Nephron (organoid): Measurements from ENCODE around the gene EIF5B.
A peak's percentile ranks its signal among the peaks of the same experiment; 100 is the strongest.

Source experiments
- H3K27ac Mint-ChIP-seq, 3 experiments: 2 replicates each; pipeline ENCODE4 v1.8.0; 2020; ENCODE audit warnings: mixed read lengths in 3 of 3, mild to moderate bottlenecking in 2 of 3, moderate library complexity in 1 of 3
- H3K27me3 Mint-ChIP-seq: 2 replicates; pipeline ENCODE4 v1.8.0; 2021; ENCODE audit warnings: low read depth, mild to moderate bottlenecking, moderate library complexity, mixed read lengths
- H3K36me3 Mint-ChIP-seq: 2 replicates; pipeline ENCODE4 v1.8.0; 2020; ENCODE audit warnings: low read depth, mixed read lengths
- H3K4me1 Mint-ChIP-seq: 2 replicates; pipeline ENCODE4 v1.8.0; 2020; ENCODE audit warnings: mixed read lengths
- H3K4me3 Mint-ChIP-seq, 3 experiments: 2 replicates each; pipeline ENCODE4 v1.8.0; 2020; ENCODE audit warnings: mild to moderate bottlenecking in 3 of 3, mixed read lengths in 3 of 3, moderate library complexity in 2 of 3
- H3K9me3 Mint-ChIP-seq: 2 replicates; pipeline ENCODE4 v1.8.0; 2020; ENCODE audit warnings: mixed read lengths
- TF ChIP-seq, protein P1 (sequence below), 3 experiments: fragments of 200-600 bp; sonication (generic); IDR thresholded peaks; one replicate each; pipeline ENCODE4 v1.5.0; 2021; ENCODE audit warnings: antibody characterized with exemption in 3 of 3; ENCODE audit not compliant: unreplicated experiment in 3 of 3

EIF5B gene

DNA sequence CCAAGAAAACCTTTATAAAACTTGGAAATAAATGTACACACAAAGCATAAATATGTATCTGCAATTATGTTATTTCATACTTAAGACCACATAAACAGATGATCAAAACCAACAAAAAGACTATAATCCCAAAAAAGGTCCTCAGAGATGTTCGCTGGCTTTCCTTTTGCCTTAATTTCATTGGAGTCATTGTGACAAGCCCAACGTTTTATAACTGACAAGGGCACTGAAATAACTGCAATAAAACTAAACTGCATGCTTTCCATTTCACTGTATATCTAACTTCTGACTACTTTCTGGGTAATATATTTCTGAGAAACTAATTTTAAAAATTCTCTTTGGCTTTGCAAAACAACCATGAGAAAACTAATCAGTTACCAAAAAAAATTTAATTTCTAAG, 96.2 kb downstream of the EIF5B start:
- Mint-ChIP-seq H3K27me3 (no peaks in the 10 kb centered on the region), H3K27ac (no peak overlapping the region), H3K9me3 (no peaks in the 10 kb centered on the region), H3K4me1 (peaks cover 15% of the 10 kb centered on the region), H3K4me3 (no peak overlapping the region), H3K36me3 (peaks cover 44% of the 10 kb centered on the region)
- TF ChIP-seq, protein P1, sequence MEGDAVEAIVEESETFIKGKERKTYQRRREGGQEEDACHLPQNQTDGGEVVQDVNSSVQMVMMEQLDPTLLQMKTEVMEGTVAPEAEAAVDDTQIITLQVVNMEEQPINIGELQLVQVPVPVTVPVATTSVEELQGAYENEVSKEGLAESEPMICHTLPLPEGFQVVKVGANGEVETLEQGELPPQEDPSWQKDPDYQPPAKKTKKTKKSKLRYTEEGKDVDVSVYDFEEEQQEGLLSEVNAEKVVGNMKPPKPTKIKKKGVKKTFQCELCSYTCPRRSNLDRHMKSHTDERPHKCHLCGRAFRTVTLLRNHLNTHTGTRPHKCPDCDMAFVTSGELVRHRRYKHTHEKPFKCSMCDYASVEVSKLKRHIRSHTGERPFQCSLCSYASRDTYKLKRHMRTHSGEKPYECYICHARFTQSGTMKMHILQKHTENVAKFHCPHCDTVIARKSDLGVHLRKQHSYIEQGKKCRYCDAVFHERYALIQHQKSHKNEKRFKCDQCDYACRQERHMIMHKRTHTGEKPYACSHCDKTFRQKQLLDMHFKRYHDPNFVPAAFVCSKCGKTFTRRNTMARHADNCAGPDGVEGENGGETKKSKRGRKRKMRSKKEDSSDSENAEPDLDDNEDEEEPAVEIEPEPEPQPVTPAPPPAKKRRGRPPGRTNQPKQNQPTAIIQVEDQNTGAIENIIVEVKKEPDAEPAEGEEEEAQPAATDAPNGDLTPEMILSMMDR (IDR thresholded peaks at IDR 0.05; ENCODE audit: unreplicated experiment in 3 of 3) = no peak

DNA sequence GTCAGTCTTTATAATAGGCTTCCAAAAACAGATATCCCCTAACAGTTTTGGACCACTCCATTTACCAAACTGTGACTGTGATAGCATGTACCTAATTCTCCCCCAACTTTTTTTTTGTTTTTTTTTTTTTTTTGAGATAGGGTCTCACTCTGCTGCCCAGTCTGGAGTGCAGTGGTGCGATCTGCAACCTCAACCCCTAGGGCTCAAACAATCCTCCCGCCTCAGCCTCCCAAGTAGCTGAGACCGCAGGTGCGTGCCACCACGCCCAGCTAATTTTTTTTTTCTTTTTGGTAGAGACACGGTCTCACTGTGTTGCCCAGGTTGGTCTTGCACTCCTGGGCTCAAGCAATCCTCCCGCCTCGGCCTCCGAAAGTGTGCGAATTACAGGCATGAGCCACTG, 99.7 kb downstream of the EIF5B start:
- H3K36me3 Mint-ChIP-seq = peaks cover 27% of the 10 kb centered on the region
- no peak overlapping the region for H3K4me3 Mint-ChIP-seq
- H3K27me3 Mint-ChIP-seq = no peaks in the 10 kb centered on the region
- H3K9me3 Mint-ChIP-seq = no peaks in the 10 kb centered on the region
- no peak overlapping the region for H3K27ac Mint-ChIP-seq
- peaks cover 2% of the 10 kb centered on the region for H3K4me1 Mint-ChIP-seq
- TF ChIP-seq, protein P1 (IDR thresholded peaks at IDR 0.05; ENCODE audit: unreplicated experiment in 3 of 3) = no peak

DNA sequence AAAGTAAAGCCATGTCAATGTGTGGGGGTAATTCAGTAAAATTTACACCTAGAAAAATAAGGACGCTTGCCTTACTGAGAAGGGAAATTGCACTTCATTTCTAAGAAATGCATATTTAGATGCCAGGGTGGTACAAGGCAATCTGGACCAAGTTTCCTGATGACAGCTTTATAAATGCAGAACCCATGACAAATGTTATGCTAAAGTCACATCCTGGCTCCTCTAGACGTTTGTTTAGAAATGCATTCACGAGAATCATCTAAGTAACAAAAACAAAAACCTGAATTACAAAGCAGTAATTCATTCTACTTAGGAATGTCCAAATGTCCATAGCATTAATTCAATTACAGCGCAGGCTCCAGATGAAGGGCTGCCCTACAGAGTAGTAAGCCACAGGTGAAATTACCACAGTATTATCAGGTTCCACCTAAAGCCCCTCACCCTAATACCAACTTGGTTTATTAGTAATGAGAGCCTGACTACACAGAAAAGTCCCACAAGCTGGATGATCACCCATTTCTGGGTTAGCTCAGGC, 102.8 kb downstream of the EIF5B start:
- H3K27me3 Mint-ChIP-seq = no peaks in the 10 kb centered on the region
- H3K4me3 Mint-ChIP-seq = no peak overlapping the region
- TF ChIP-seq, protein P1 (IDR thresholded peaks at IDR 0.05; ENCODE audit: unreplicated experiment in 3 of 3) = no peak
- H3K9me3 Mint-ChIP-seq = no peaks in the 10 kb centered on the region
- no peaks in the 10 kb centered on the region for H3K4me1 Mint-ChIP-seq
- no peak overlapping the region for H3K27ac Mint-ChIP-seq
- H3K36me3 Mint-ChIP-seq = peaks cover 25% of the 10 kb centered on the region

DNA sequence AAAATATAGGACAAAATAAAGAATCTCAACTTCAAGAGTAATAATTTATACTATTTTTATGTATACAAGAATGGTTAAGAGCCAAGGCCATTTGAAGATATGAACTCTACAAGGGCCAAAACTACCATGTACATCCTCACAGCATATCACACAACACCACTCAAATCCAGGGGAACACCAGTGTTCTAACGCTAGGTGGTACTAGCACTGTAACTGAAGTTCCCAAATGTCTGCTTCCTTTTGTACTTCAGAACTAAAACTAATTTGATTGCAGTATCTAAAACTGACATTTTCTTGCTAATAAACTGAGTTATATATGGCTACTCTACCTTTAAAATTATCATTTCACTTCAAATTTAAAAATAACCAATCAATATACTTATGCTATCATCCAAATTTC, 105.6 kb downstream of the EIF5B start:
- no peak overlapping the region for H3K4me3 Mint-ChIP-seq
- no peaks in the 10 kb centered on the region for H3K27me3 Mint-ChIP-seq
- H3K4me1 Mint-ChIP-seq = no peaks in the 10 kb centered on the region
- no peak overlapping the region for H3K27ac Mint-ChIP-seq
- H3K36me3 Mint-ChIP-seq = peaks cover 24% of the 10 kb centered on the region
- TF ChIP-seq, protein P1 (IDR thresholded peaks at IDR 0.05; ENCODE audit: unreplicated experiment in 3 of 3) = peak in 2 of 3 experiments; percentile 24
- H3K9me3 Mint-ChIP-seq = no peaks in the 10 kb centered on the region

DNA sequence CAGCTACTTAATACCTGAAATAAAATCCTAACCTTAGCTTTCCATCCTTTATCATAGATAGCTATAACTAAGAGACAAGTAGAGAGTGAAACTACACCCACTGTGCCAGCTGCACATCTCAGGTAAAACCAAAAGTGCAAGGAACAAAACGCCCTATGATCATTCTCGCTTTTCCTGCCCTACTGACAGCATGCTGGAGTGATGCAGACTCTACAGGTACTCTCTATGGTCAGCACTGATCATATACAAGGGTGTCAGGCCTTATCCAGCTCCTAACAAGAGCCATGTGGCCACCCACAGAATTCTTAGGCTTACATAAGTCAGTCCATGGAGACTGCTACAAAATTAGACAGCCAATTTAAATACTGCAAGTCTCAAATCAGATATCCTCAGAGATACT, 107.0 kb downstream of the EIF5B start:
- no peaks in the 10 kb centered on the region for H3K4me1 Mint-ChIP-seq
- no peak overlapping the region for H3K4me3 Mint-ChIP-seq
- TF ChIP-seq, protein P1 (IDR thresholded peaks at IDR 0.05; ENCODE audit: unreplicated experiment in 3 of 3) = no peak
- H3K27ac Mint-ChIP-seq = peak overlapping the region; percentile 19 to 36 (median 33)
- H3K9me3 Mint-ChIP-seq = no peaks in the 10 kb centered on the region
- H3K36me3 Mint-ChIP-seq = peaks cover 29% of the 10 kb centered on the region
- no peaks in the 10 kb centered on the region for H3K27me3 Mint-ChIP-seq

DNA sequence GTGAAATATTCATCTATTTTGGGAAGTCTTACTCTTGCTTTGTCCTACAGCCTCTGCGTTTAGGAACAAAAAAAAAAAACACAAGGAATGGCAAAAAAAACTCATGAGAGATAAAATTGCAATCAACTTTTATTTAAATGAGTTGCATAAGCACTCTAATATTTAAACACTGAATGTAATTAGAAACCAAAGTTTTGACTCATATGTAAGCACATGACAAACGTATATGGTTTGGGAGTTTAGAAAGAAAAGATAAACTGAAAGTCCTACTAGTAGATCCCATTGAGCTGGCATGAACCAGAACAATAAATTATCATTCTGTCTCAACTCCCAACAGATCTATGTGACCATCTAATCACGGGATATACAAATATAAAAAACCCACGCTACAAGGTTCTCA, 107.9 kb downstream of the EIF5B start:
- no peaks in the 10 kb centered on the region for H3K27me3 Mint-ChIP-seq

More for the DNA sequence above, 107.9 kb downstream of the EIF5B start:
- Mint-ChIP-seq H3K36me3 (peaks cover 31% of the 10 kb centered on the region), H3K4me1 (no peaks in the 10 kb centered on the region), H3K27ac (peak overlapping the region in 1 of 3 experiments; percentile 18), H3K4me3 (no peak overlapping the region), H3K9me3 (no peaks in the 10 kb centered on the region)
- TF ChIP-seq, protein P1 (IDR thresholded peaks at IDR 0.05; ENCODE audit: unreplicated experiment in 3 of 3) = no peak
